Upper lobe of left lung (tissue), 4 donors: ENCODE data around the gene CLCA1.

ENCODE experiments used
- CTCF ChIP-seq, 6 experiments: fragments of 450-650 bp in 4 of 6; fragments of 200-600 bp in 2 of 6; sonication (generic) in 2 of 6; IDR thresholded peaks; one replicate each; pipeline ENCODE4 v1.5.1; 2016 to 2019; ENCODE audit warnings: antibody characterized with exemption in 6 of 6
- EP300 ChIP-seq, 4 donors: sonication (generic); formaldehyde crosslinking; IDR thresholded peaks; one replicate each; pipeline ENCODE4 v1.5.1; 2017; ENCODE audit warnings: antibody characterized with exemption in 4 of 4, control low read depth in 2 of 4
- POLR2A ChIP-seq, 4 donors: fragments of 450-650 bp; IDR thresholded peaks; one replicate each; pipeline ENCODE4 v1.5.1; 2016 to 2017; ENCODE audit warnings: antibody characterized with exemption in 4 of 4, mild to moderate bottlenecking in 2 of 4
- POLR2AphosphoS5 ChIP-seq, 2 donors: sonication (generic); formaldehyde crosslinking; IDR thresholded peaks; one replicate each; pipeline ENCODE4 v1.5.1; 2017; ENCODE audit warnings: antibody characterized with exemption in 2 of 2

GRCh38 chr1:86541859-86542258, 73.1 kb downstream of the CLCA1 start:
- TF ChIP-seq CTCF (IDR thresholded peaks at IDR 0.05) (no peak), POLR2A (IDR thresholded peaks at IDR 0.05) (no peak), POLR2AphosphoS5 (IDR thresholded peaks at IDR 0.05) (no peak), EP300 (IDR thresholded peaks at IDR 0.05) (no peak)
